KMS-11 (cell line): Measurements from ENCODE around the gene CTNNA2.

Source experiments
- H2AFZ ChIP-seq: fragments of 200-600 bp; sonication (generic); 2 replicates; pipeline ENCODE4 v1.6.1; 2016; ENCODE audit warnings: antibody characterized with exemption, mixed run types, low read depth
- H3K27ac ChIP-seq: fragments of 200-600 bp; sonication (generic); 2 replicates; pipeline ENCODE4 v1.6.1; 2016; ENCODE audit warnings: mild to moderate bottlenecking, mixed run types
- H3K27me3 ChIP-seq: fragments of 200-600 bp; sonication (generic); 2 replicates; pipeline ENCODE4 v1.6.1; 2017; ENCODE audit warnings: mild to moderate bottlenecking, low read depth, mixed run types, moderate library complexity; ENCODE audit not compliant: insufficient read depth
- H3K36me3 ChIP-seq: fragments of 200-600 bp; sonication (generic); 2 replicates; pipeline ENCODE4 v1.6.1; 2017; ENCODE audit warnings: mild to moderate bottlenecking, mixed run types; ENCODE audit not compliant: insufficient read depth
- H3K4me1 ChIP-seq: fragments of 200-600 bp; sonication (generic); 2 replicates; pipeline ENCODE4 v1.6.1; 2016; ENCODE audit warnings: mild to moderate bottlenecking, low read depth, mixed run types; ENCODE audit not compliant: poor library complexity, severe bottlenecking
- H3K4me2 ChIP-seq: fragments of 200-600 bp; sonication (generic); 2 replicates; pipeline ENCODE4 v1.7.0; 2016; ENCODE audit warnings: mild to moderate bottlenecking, mixed run types
- H3K4me3 ChIP-seq: fragments of 200-600 bp; sonication (generic); IDR thresholded peaks from 2 replicates; pipeline ENCODE4 v1.6.1; 2017; ENCODE audit warnings: low read depth, low read length, mixed read lengths; ENCODE audit not compliant: insufficient read depth
- H3K79me2 ChIP-seq: fragments of 200-600 bp; sonication (generic); 2 replicates; pipeline ENCODE4 v1.6.1; 2016; ENCODE audit warnings: low read depth, mixed run types; ENCODE audit not compliant: insufficient read depth
- H3K9ac ChIP-seq: fragments of 200-600 bp; sonication (generic); 2 replicates; pipeline ENCODE4 v1.6.1; 2016; ENCODE audit warnings: mild to moderate bottlenecking, mixed run types
- H4K20me1 ChIP-seq: fragments of 200-600 bp; sonication (generic); 2 replicates; pipeline ENCODE4 v1.6.1; 2016; ENCODE audit warnings: mild to moderate bottlenecking, mixed run types; ENCODE audit not compliant: insufficient read depth
- TF ChIP-seq, protein P1 (sequence below): fragments of 200-600 bp; sonication (generic); conservative IDR thresholded peaks from 2 replicates; pipeline ENCODE4 v1.6.1; 2017; ENCODE audit warnings: low read depth, mild to moderate bottlenecking, antibody characterized with exemption, low read length, moderate library complexity, mixed read lengths

CTNNA2 gene

DNA sequence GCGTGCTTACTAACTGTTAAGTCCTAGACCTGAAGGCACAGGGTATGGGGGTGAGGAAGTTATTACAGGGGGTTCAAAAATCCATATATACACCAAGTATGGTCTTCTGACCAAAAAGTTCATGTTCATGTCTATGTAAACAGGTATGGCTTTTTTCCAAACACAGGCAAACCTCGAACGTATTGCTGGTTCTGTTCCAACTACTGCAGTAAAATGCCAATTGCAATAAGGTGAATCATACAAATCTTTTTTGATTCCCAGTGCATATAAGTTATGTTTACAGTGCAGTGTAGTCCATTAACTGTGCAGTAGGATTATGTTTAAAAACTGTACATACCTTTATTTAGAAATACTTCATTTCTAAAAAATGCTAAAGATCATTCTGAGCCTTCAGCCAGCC lies 1037.0 kb downstream of the CTNNA2 start:
- no peaks in the 10 kb centered on the region for H3K27me3 ChIP-seq
- no peaks in the 10 kb centered on the region for H3K4me1 ChIP-seq
- no peaks in the 10 kb centered on the region for H4K20me1 ChIP-seq
- H2AFZ ChIP-seq, result 0 out of 2 replicates have a peak overlapping the region, but pooled peaks have one; percentile 3
- TF ChIP-seq, protein P1, sequence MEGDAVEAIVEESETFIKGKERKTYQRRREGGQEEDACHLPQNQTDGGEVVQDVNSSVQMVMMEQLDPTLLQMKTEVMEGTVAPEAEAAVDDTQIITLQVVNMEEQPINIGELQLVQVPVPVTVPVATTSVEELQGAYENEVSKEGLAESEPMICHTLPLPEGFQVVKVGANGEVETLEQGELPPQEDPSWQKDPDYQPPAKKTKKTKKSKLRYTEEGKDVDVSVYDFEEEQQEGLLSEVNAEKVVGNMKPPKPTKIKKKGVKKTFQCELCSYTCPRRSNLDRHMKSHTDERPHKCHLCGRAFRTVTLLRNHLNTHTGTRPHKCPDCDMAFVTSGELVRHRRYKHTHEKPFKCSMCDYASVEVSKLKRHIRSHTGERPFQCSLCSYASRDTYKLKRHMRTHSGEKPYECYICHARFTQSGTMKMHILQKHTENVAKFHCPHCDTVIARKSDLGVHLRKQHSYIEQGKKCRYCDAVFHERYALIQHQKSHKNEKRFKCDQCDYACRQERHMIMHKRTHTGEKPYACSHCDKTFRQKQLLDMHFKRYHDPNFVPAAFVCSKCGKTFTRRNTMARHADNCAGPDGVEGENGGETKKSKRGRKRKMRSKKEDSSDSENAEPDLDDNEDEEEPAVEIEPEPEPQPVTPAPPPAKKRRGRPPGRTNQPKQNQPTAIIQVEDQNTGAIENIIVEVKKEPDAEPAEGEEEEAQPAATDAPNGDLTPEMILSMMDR, result no peak
- H3K27ac ChIP-seq, result no peak overlapping the region
- no peaks in the 10 kb centered on the region for H3K79me2 ChIP-seq
- no peaks in the 10 kb centered on the region for H3K36me3 ChIP-seq
- no peak overlapping the region for H3K9ac ChIP-seq
- H3K4me3 ChIP-seq, result no peak overlapping the region
- no peak overlapping the region for H3K4me2 ChIP-seq

- H3K36me3 ChIP-seq, result no peaks in the 10 kb centered on the region
- H3K4me3 ChIP-seq, result no peak overlapping the region
- TF ChIP-seq, protein P1, result no peak
- no peaks in the 10 kb centered on the region for H3K4me1 ChIP-seq
- no peaks in the 10 kb centered on the region for H4K20me1 ChIP-seq
- H3K27me3 ChIP-seq, result no peaks in the 10 kb centered on the region
- no peak overlapping the region for H2AFZ ChIP-seq
- H3K79me2 ChIP-seq, result no peaks in the 10 kb centered on the region
- H3K27ac ChIP-seq, result no peak overlapping the region
- H3K9ac ChIP-seq, result no peak overlapping the region
- no peak overlapping the region for H3K4me2 ChIP-seq
Measured at GRCh38 chr2:80560326-80560725, 1047.5 kb downstream of the CTNNA2 start.

DNA sequence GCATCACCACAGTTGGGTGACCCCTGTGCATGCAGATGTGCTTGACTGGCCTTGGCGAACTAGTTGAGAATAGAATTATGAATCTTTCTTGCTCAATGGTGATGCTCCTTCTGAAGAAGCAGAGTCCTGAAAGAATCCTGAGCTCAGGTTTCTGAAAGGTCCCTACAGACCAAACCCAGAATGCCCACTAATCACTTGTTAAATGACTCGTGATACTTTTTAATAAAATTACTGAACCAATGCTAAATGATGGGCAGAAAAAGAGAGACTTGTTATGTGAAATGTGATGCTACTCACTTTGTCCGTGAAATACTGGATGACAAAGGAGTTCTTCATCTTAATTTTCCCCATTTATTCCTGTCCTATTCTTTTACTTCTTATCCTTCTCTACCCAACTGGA lies 1055.2 kb downstream of the CTNNA2 start:
- H3K27ac ChIP-seq, result no peak overlapping the region
- TF ChIP-seq, protein P1, result no peak
- H3K27me3 ChIP-seq, result no peaks in the 10 kb centered on the region
- no peaks in the 10 kb centered on the region for H4K20me1 ChIP-seq
- no peak overlapping the region for H3K4me3 ChIP-seq
- no peaks in the 10 kb centered on the region for H3K79me2 ChIP-seq
- no peaks in the 10 kb centered on the region for H3K4me1 ChIP-seq
- no peak overlapping the region for H3K9ac ChIP-seq
- no peak overlapping the region for H2AFZ ChIP-seq
- H3K4me2 ChIP-seq, result no peak overlapping the region
- H3K36me3 ChIP-seq, result no peaks in the 10 kb centered on the region

GRCh38 chr2:80573167-80573566 lies 1060.3 kb downstream of the CTNNA2 start:
- Histone ChIP-seq H3K27ac (no peak overlapping the region), H3K9ac (no peak overlapping the region), H3K79me2 (no peaks in the 10 kb centered on the region), H3K27me3 (no peaks in the 10 kb centered on the region), H4K20me1 (no peaks in the 10 kb centered on the region), H3K4me3 (no peak overlapping the region), H2AFZ (no peak overlapping the region), H3K36me3 (no peaks in the 10 kb centered on the region), H3K4me2 (no peak overlapping the region), H3K4me1 (no peaks in the 10 kb centered on the region)
- TF ChIP-seq, protein P1, result no peak
